OCI-LY1 (cell line): ENCODE data around the gene ABCF3.

ENCODE experiments used
- EZH2 ChIP-seq: fragments of 200-600 bp; sonication (generic), shearing (Covaris generic); IDR thresholded peaks from 2 replicates; pipeline ENCODE4 v1.8.0; 2017; ENCODE audit warnings: borderline replicate concordance, mixed run types, mild to moderate bottlenecking, antibody characterized with exemption, low read length, moderate library complexity, mixed read lengths
- TF ChIP-seq, protein P1 (sequence below): fragments of 200-600 bp; sonication (generic), shearing (Covaris generic); IDR thresholded peaks from 2 replicates; pipeline ENCODE4 v1.5.1; 2017; ENCODE audit warnings: mild to moderate bottlenecking, antibody characterized with exemption, low read length, moderate library complexity, mixed read lengths

DNA sequence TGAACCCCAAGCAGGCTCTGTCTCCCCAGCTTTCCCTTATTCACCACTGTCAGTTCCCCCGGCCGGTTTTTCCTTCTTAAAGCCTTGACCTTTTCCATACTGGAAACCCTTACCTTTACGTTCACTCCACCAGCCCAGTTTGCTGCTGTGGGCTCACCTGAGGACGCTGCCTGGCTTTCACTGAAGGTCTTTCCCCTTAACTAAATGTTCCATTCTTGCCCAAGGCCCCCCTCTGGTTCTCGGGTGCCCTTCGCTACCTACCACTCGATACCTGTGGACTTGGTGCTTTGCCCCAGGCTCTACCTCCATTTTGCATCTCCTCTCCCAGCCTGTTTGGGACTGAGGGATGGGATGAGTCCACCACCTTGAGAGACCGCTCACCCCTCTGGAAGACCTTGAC, 10.5 kb upstream of the ABCF3 start:
- TF ChIP-seq, protein P1, sequence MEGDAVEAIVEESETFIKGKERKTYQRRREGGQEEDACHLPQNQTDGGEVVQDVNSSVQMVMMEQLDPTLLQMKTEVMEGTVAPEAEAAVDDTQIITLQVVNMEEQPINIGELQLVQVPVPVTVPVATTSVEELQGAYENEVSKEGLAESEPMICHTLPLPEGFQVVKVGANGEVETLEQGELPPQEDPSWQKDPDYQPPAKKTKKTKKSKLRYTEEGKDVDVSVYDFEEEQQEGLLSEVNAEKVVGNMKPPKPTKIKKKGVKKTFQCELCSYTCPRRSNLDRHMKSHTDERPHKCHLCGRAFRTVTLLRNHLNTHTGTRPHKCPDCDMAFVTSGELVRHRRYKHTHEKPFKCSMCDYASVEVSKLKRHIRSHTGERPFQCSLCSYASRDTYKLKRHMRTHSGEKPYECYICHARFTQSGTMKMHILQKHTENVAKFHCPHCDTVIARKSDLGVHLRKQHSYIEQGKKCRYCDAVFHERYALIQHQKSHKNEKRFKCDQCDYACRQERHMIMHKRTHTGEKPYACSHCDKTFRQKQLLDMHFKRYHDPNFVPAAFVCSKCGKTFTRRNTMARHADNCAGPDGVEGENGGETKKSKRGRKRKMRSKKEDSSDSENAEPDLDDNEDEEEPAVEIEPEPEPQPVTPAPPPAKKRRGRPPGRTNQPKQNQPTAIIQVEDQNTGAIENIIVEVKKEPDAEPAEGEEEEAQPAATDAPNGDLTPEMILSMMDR = no peak
- TF ChIP-seq EZH2 = no peak
